Adrenal gland (tissue), 5 donors: ENCODE measurements around the gene RBM33.

ENCODE experiments used
- POLR2A ChIP-seq, 2 donors: fragments of 450-650 bp; IDR thresholded peaks; one replicate each; pipeline ENCODE4 v1.6.1; 2017; ENCODE audit warnings: antibody characterized with exemption in 2 of 2, mild to moderate bottlenecking in 2 of 2, moderate library complexity in 1 of 2
- TF ChIP-seq, protein P1 (sequence below), 6 experiments: fragments of 450-650 bp in 4 of 6; fragments of 200-600 bp in 2 of 6; sonication (generic) in 1 of 6; IDR thresholded peaks; 1 replicate in 5 of 6; 2 replicates in 1 of 6; pipeline versions ENCODE4 v1.5.1 to v1.8.0; 2016 to 2021; ENCODE audit warnings: antibody characterized with exemption in 6 of 6, mild to moderate bottlenecking in 2 of 6, moderate library complexity in 1 of 6
- donor health status: DM: no; HTN: no; CAD: no.

- no peak for TF ChIP-seq POLR2A (IDR thresholded peaks at IDR 0.05)
- TF ChIP-seq, protein P1, sequence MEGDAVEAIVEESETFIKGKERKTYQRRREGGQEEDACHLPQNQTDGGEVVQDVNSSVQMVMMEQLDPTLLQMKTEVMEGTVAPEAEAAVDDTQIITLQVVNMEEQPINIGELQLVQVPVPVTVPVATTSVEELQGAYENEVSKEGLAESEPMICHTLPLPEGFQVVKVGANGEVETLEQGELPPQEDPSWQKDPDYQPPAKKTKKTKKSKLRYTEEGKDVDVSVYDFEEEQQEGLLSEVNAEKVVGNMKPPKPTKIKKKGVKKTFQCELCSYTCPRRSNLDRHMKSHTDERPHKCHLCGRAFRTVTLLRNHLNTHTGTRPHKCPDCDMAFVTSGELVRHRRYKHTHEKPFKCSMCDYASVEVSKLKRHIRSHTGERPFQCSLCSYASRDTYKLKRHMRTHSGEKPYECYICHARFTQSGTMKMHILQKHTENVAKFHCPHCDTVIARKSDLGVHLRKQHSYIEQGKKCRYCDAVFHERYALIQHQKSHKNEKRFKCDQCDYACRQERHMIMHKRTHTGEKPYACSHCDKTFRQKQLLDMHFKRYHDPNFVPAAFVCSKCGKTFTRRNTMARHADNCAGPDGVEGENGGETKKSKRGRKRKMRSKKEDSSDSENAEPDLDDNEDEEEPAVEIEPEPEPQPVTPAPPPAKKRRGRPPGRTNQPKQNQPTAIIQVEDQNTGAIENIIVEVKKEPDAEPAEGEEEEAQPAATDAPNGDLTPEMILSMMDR (IDR thresholded peaks at IDR 0.05), result no peak
These were observed 3.3 kb downstream of the RBM33 start for GRCh38 chr7:155647734-155648133.
